CD14-positive monocyte (primary cell): ENCODE results near the gene DLGAP5. TPM values are rescaled to one million over a fixed set of nuclear protein-coding genes. Genes with fewer than 3 reads are reported as not detected.

Experiments
- DNase-seq, 3 donors: peaks; one replicate each; pipeline ENCODE4 v3.0.0-alpha.2; 2011 to 2022
- H2AFZ ChIP-seq: 2 replicates; pipeline ENCODE4 v1.6.0; 2012; ENCODE audit warnings: mild to moderate bottlenecking, low read depth, low read length, inconsistent platforms; ENCODE audit not compliant: insufficient read depth, poor library complexity, severe bottlenecking
- H3K27ac ChIP-seq, 2 donors: 1 replicate in 1 of 2; 2 replicates in 1 of 2; pipeline ENCODE4 v1.5.1; 2012 to 2013; ENCODE audit warnings: low read length in 2 of 2, control low read depth in 1 of 2, inconsistent platforms in 1 of 2, low read depth in 1 of 2, mild to moderate bottlenecking in 1 of 2
- H3K27me3 ChIP-seq, 2 donors: one replicate each; pipeline versions ENCODE4 v1.6.0 to v1.6.1; 2011 to 2013; ENCODE audit warnings: low read length in 2 of 2; ENCODE audit not compliant: control insufficient read depth in 2 of 2, insufficient read depth in 2 of 2
- H3K36me3 ChIP-seq, 2 donors: replicated peaks in 1 of 2; 1 replicate in 1 of 2; 2 replicates in 1 of 2; pipeline versions ENCODE4 v1.5.1 to v1.6.1; 2012 to 2013; ENCODE audit warnings: low read length in 2 of 2, control low read depth in 1 of 2, inconsistent platforms in 1 of 2, mild to moderate bottlenecking in 1 of 2; ENCODE audit not compliant: insufficient read depth in 2 of 2, control insufficient read depth in 1 of 2
- H3K4me1 ChIP-seq, 2 donors: 1 replicate in 1 of 2; 2 replicates in 1 of 2; pipeline versions ENCODE4 v1.5.1 to v1.6.1; 2012 to 2013; ENCODE audit warnings: low read length in 2 of 2, control low read depth in 1 of 2, inconsistent platforms in 1 of 2, mild to moderate bottlenecking in 1 of 2, moderate library complexity in 1 of 2; ENCODE audit not compliant: insufficient read depth in 2 of 2, control insufficient read depth in 1 of 2
- H3K4me2 ChIP-seq: replicated peaks from 2 replicates; pipeline ENCODE3; 2012; ENCODE audit warnings: low read length, moderate library complexity, mild to moderate bottlenecking; ENCODE audit not compliant: poor library complexity, severe bottlenecking; ENCODE audit errors: extremely low read depth
- H3K4me3 ChIP-seq, 3 experiments: fragments of 200-600 bp in 1 of 3; sonication (generic) in 1 of 3; replicated peaks in 1 of 3; 1 replicate in 2 of 3; 2 replicates in 1 of 3; pipeline ENCODE4 v1.5.1; 2011 to 2013; ENCODE audit warnings: low read length in 3 of 3, mild to moderate bottlenecking in 3 of 3, control low read depth in 2 of 3, low read depth in 2 of 3, inconsistent platforms in 1 of 3, moderate library complexity in 1 of 3
- H3K79me2 ChIP-seq: 2 replicates; pipeline ENCODE4 v1.6.0; 2012; ENCODE audit warnings: mild to moderate bottlenecking, control low read depth, inconsistent platforms, low read length, moderate library complexity; ENCODE audit not compliant: insufficient read depth
- H3K9ac ChIP-seq: 2 replicates; pipeline ENCODE4 v1.6.0; 2017; ENCODE audit warnings: low read length, mild to moderate bottlenecking; ENCODE audit not compliant: insufficient read depth, poor library complexity, severe bottlenecking
- H3K9me3 ChIP-seq, 2 donors: replicated peaks in 1 of 2; 1 replicate in 1 of 2; 2 replicates in 1 of 2; pipeline versions ENCODE4 v1.5.1 to v1.6.1; 2012 to 2013; ENCODE audit warnings: low read length in 2 of 2, control low read depth in 1 of 2; ENCODE audit not compliant: control insufficient read depth in 1 of 2, insufficient read depth in 1 of 2
- H4K20me1 ChIP-seq: 2 replicates; pipeline ENCODE4 v1.6.0; 2012; ENCODE audit warnings: mild to moderate bottlenecking, low read length, control low read depth, moderate library complexity; ENCODE audit not compliant: insufficient read depth
- H3K27ac Mint-ChIP-seq, 7 donors: one replicate each; pipeline ENCODE4 v1.8.0; 2020; ENCODE audit warnings: mild to moderate bottlenecking in 7 of 7, mixed read lengths in 7 of 7, moderate library complexity in 6 of 7, inconsistent platforms in 2 of 7
- H3K27me3 Mint-ChIP-seq, 3 donors: one replicate each; pipeline ENCODE4 v1.8.0; 2021 to 2022; ENCODE audit warnings: low read depth in 3 of 3, mild to moderate bottlenecking in 3 of 3, mixed read lengths in 3 of 3, moderate library complexity in 3 of 3, inconsistent platforms in 1 of 3
- H3K36me3 Mint-ChIP-seq, 2 donors: one replicate each; pipeline ENCODE4 v1.8.0; 2020; ENCODE audit warnings: mixed read lengths in 2 of 2, inconsistent platforms in 1 of 2, mild to moderate bottlenecking in 1 of 2
- H3K4me1 Mint-ChIP-seq: one replicate; pipeline ENCODE4 v1.8.0; 2020; ENCODE audit warnings: mild to moderate bottlenecking, mixed read lengths
- H3K4me3 Mint-ChIP-seq, 2 donors: one replicate each; pipeline ENCODE4 v1.8.0; 2020; ENCODE audit warnings: mild to moderate bottlenecking in 2 of 2, mixed read lengths in 2 of 2, moderate library complexity in 1 of 2
- H3K9me3 Mint-ChIP-seq, 7 donors: one replicate each; pipeline ENCODE4 v1.8.0; 2020 to 2022; ENCODE audit warnings: mixed read lengths in 7 of 7, mild to moderate bottlenecking in 6 of 7, moderate library complexity in 6 of 7, inconsistent platforms in 2 of 7
- WGBS: methylation state at CpG from one replicate; pipeline ENCODE4 v1.1.5; 2013; ENCODE audit warnings: missing lambda C conversion rate; ENCODE audit not compliant: insufficient coverage; 5-methylcytosine and 5-hydroxymethylcytosine counted together
- intact Hi-C, 2 donors: fragments of 100-400 bp; cut with micrococcal nuclease; formaldehyde crosslinking; loops; one replicate each; pipeline versions ENCODE4 v1.15.0 to v1.15.1; 2023
- polyA plus RNA-seq, 3 donors: library from polyadenylated mRNA; depleted of rRNA in 1 of 3; unstranded in 2 of 3; stranded (reverse) in 1 of 3; fragments of 300-500 nt in 2 of 3; fragments of >200 nt in 1 of 3; fragmentation: Illumina TruSeq in 2 of 3; gene quantifications; 1 replicate in 2 of 3; 2 replicates in 1 of 3; pipeline ENCODE4 v1.2.3, GENCODE V29; 2012 to 2021
- TF ChIP-seq, protein P1 (sequence below): fragments of 200-600 bp; IDR thresholded peaks from one replicate; pipeline ENCODE4 v1.8.0; 2022; ENCODE audit warnings: antibody characterized with exemption, mild to moderate bottlenecking

The DLGAP5 gene
- polyA plus RNA-seq, 3 donors = 0.23 TPM; not detected in 2

DNA sequence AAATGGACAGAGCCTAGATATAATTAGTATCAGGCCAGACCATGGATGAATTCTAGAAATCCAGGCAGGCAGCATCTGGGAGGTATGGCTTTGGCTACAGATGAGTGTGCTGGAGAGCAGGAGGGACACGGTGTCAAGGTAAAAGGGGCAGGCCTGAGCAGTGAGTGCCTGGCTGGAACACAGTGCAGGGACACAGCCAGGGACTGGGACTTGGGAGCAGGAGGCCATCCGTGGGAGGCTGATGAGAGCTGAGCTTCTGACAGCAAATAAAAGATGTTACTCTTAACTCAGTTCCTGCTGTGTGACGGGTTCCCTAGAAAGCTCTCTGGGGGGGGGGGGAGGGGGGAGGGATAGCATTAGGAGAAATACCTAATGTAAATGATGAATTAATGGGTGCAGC is 75.9 kb downstream of the DLGAP5 start:
- H4K20me1 ChIP-seq = no peaks in the 10 kb centered on the region
- H3K9ac ChIP-seq = no peak overlapping the region
- H3K27me3 ChIP-seq = no peaks in the 10 kb centered on the region
- H3K4me1 Mint-ChIP-seq = peaks cover 47% of the 10 kb centered on the region
- H3K9me3 ChIP-seq = no peaks in the 10 kb centered on the region
- TF ChIP-seq, protein P1, sequence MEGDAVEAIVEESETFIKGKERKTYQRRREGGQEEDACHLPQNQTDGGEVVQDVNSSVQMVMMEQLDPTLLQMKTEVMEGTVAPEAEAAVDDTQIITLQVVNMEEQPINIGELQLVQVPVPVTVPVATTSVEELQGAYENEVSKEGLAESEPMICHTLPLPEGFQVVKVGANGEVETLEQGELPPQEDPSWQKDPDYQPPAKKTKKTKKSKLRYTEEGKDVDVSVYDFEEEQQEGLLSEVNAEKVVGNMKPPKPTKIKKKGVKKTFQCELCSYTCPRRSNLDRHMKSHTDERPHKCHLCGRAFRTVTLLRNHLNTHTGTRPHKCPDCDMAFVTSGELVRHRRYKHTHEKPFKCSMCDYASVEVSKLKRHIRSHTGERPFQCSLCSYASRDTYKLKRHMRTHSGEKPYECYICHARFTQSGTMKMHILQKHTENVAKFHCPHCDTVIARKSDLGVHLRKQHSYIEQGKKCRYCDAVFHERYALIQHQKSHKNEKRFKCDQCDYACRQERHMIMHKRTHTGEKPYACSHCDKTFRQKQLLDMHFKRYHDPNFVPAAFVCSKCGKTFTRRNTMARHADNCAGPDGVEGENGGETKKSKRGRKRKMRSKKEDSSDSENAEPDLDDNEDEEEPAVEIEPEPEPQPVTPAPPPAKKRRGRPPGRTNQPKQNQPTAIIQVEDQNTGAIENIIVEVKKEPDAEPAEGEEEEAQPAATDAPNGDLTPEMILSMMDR = no peak
- no peak for DNase-seq
- H3K27me3 Mint-ChIP-seq = peaks cover 0 to 9% (median 1%) of the 10 kb centered on the region in 3 donors
- peak overlapping the region in 3 of 7 donors; percentile 54 to 81 (median 78) for H3K27ac Mint-ChIP-seq
- no peak overlapping the region for H3K4me3 ChIP-seq
- 94% methylated on average over 2 of the region's 3 CpGs for WGBS
- peaks cover 0 to 6% (median 2%) of the 10 kb centered on the region in 7 donors for H3K9me3 Mint-ChIP-seq
- peaks cover 50 to 52% of the 10 kb centered on the region in 2 donors for H3K4me1 ChIP-seq
- H3K36me3 ChIP-seq = no peaks in the 10 kb centered on the region
- H3K36me3 Mint-ChIP-seq = peaks cover 3 to 8% of the 10 kb centered on the region in 2 donors
- H3K27ac ChIP-seq = no peak overlapping the region
- H2AFZ ChIP-seq = no peak overlapping the region
- no peaks in the 10 kb centered on the region for H3K79me2 ChIP-seq
- H3K4me3 Mint-ChIP-seq = no peak overlapping the region
- H3K4me2 ChIP-seq = no peak overlapping the region
- intact Hi-C loops = no loop called here

DNA sequence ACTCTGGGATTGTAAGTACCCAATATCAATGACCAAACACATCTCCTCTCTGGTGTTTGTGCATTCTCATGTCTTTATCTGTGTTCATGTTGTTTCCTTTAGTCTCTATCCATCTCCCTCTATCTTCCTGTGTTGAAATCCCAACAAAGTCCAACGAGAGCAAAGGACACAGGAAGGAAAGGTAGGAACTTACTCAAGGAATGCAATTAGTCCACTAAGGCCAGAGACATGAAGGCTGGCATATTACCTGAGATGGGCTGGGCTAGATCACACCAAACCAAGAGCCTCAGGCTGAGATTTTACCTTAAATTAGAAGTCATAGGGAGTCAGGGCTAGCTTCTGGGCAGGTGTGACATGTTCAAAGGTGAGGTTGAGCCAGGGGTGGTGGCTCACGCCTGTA is 76.7 kb downstream of the DLGAP5 start:
- no peaks in the 10 kb centered on the region for H4K20me1 ChIP-seq
- peaks cover 43 to 45% of the 10 kb centered on the region in 2 donors for H3K4me1 ChIP-seq
- no peaks in the 10 kb centered on the region for H3K9me3 ChIP-seq
- peaks cover 0 to 3% (median 0%) of the 10 kb centered on the region in 7 donors for H3K9me3 Mint-ChIP-seq
- no CpG with 5 or more reads among the region's 2 CpGs for WGBS
- no peak overlapping the region for H2AFZ ChIP-seq
- H3K27me3 Mint-ChIP-seq = peaks cover 0 to 9% (median 1%) of the 10 kb centered on the region in 3 donors
- no peak overlapping the region for H3K4me3 ChIP-seq
- DNase-seq = no peak
- peaks cover 39% of the 10 kb centered on the region for H3K4me1 Mint-ChIP-seq
- no peak overlapping the region for H3K9ac ChIP-seq
- H3K36me3 Mint-ChIP-seq = peaks cover under 1 to 3% of the 10 kb centered on the region in 2 donors
- no peak overlapping the region for H3K4me2 ChIP-seq
- no peak overlapping the region for H3K27ac Mint-ChIP-seq
- no peak overlapping the region for H3K4me3 Mint-ChIP-seq
- H3K79me2 ChIP-seq = no peaks in the 10 kb centered on the region
- no peak overlapping the region for H3K27ac ChIP-seq
- H3K27me3 ChIP-seq = no peaks in the 10 kb centered on the region
- no peaks in the 10 kb centered on the region for H3K36me3 ChIP-seq
- TF ChIP-seq, protein P1 = no peak
- intact Hi-C loops = no loop called here
